CD14-positive monocyte (primary cell): ENCODE data around the gene MTX1. TPM values are rescaled to one million over a fixed set of nuclear protein-coding genes. Genes with fewer than 3 reads are reported as not detected.
"Not testable (repeated sequence)": the region's sequence is repeated elsewhere in the genome, so short reads cannot be mapped to it uniquely, and the experiment has no call there.

ENCODE experiments used
- DNase-seq, 3 donors: peaks; one replicate each; pipeline ENCODE4 v3.0.0-alpha.2; 2011 to 2022
- H2AFZ ChIP-seq: 2 replicates; pipeline ENCODE4 v1.6.0; 2012; ENCODE audit warnings: mild to moderate bottlenecking, low read depth, low read length, inconsistent platforms; ENCODE audit not compliant: insufficient read depth, poor library complexity, severe bottlenecking
- H3K27ac ChIP-seq, 2 donors: 1 replicate in 1 of 2; 2 replicates in 1 of 2; pipeline ENCODE4 v1.5.1; 2012 to 2013; ENCODE audit warnings: low read length in 2 of 2, control low read depth in 1 of 2, inconsistent platforms in 1 of 2, low read depth in 1 of 2, mild to moderate bottlenecking in 1 of 2
- H3K27me3 ChIP-seq, 2 donors: one replicate each; pipeline versions ENCODE4 v1.6.0 to v1.6.1; 2011 to 2013; ENCODE audit warnings: low read length in 2 of 2; ENCODE audit not compliant: control insufficient read depth in 2 of 2, insufficient read depth in 2 of 2
- H3K36me3 ChIP-seq, 2 donors: replicated peaks in 1 of 2; 1 replicate in 1 of 2; 2 replicates in 1 of 2; pipeline versions ENCODE4 v1.5.1 to v1.6.1; 2012 to 2013; ENCODE audit warnings: low read length in 2 of 2, control low read depth in 1 of 2, inconsistent platforms in 1 of 2, mild to moderate bottlenecking in 1 of 2; ENCODE audit not compliant: insufficient read depth in 2 of 2, control insufficient read depth in 1 of 2
- H3K4me1 ChIP-seq, 2 donors: 1 replicate in 1 of 2; 2 replicates in 1 of 2; pipeline versions ENCODE4 v1.5.1 to v1.6.1; 2012 to 2013; ENCODE audit warnings: low read length in 2 of 2, control low read depth in 1 of 2, inconsistent platforms in 1 of 2, mild to moderate bottlenecking in 1 of 2, moderate library complexity in 1 of 2; ENCODE audit not compliant: insufficient read depth in 2 of 2, control insufficient read depth in 1 of 2
- H3K4me2 ChIP-seq: replicated peaks from 2 replicates; pipeline ENCODE3; 2012; ENCODE audit warnings: low read length, moderate library complexity, mild to moderate bottlenecking; ENCODE audit not compliant: poor library complexity, severe bottlenecking; ENCODE audit errors: extremely low read depth
- H3K4me3 ChIP-seq, 3 experiments: fragments of 200-600 bp in 1 of 3; sonication (generic) in 1 of 3; replicated peaks in 1 of 3; 1 replicate in 2 of 3; 2 replicates in 1 of 3; pipeline ENCODE4 v1.5.1; 2011 to 2013; ENCODE audit warnings: low read length in 3 of 3, mild to moderate bottlenecking in 3 of 3, control low read depth in 2 of 3, low read depth in 2 of 3, inconsistent platforms in 1 of 3, moderate library complexity in 1 of 3
- H3K79me2 ChIP-seq: 2 replicates; pipeline ENCODE4 v1.6.0; 2012; ENCODE audit warnings: mild to moderate bottlenecking, control low read depth, inconsistent platforms, low read length, moderate library complexity; ENCODE audit not compliant: insufficient read depth
- H3K9ac ChIP-seq: 2 replicates; pipeline ENCODE4 v1.6.0; 2017; ENCODE audit warnings: low read length, mild to moderate bottlenecking; ENCODE audit not compliant: insufficient read depth, poor library complexity, severe bottlenecking
- H3K9me3 ChIP-seq, 2 donors: replicated peaks in 1 of 2; 1 replicate in 1 of 2; 2 replicates in 1 of 2; pipeline versions ENCODE4 v1.5.1 to v1.6.1; 2012 to 2013; ENCODE audit warnings: low read length in 2 of 2, control low read depth in 1 of 2; ENCODE audit not compliant: control insufficient read depth in 1 of 2, insufficient read depth in 1 of 2
- H4K20me1 ChIP-seq: 2 replicates; pipeline ENCODE4 v1.6.0; 2012; ENCODE audit warnings: mild to moderate bottlenecking, low read length, control low read depth, moderate library complexity; ENCODE audit not compliant: insufficient read depth
- H3K27ac Mint-ChIP-seq, 7 donors: one replicate each; pipeline ENCODE4 v1.8.0; 2020; ENCODE audit warnings: mild to moderate bottlenecking in 7 of 7, mixed read lengths in 7 of 7, moderate library complexity in 6 of 7, inconsistent platforms in 2 of 7
- H3K27me3 Mint-ChIP-seq, 3 donors: one replicate each; pipeline ENCODE4 v1.8.0; 2021 to 2022; ENCODE audit warnings: low read depth in 3 of 3, mild to moderate bottlenecking in 3 of 3, mixed read lengths in 3 of 3, moderate library complexity in 3 of 3, inconsistent platforms in 1 of 3
- H3K36me3 Mint-ChIP-seq, 2 donors: one replicate each; pipeline ENCODE4 v1.8.0; 2020; ENCODE audit warnings: mixed read lengths in 2 of 2, inconsistent platforms in 1 of 2, mild to moderate bottlenecking in 1 of 2
- H3K4me1 Mint-ChIP-seq: one replicate; pipeline ENCODE4 v1.8.0; 2020; ENCODE audit warnings: mild to moderate bottlenecking, mixed read lengths
- H3K4me3 Mint-ChIP-seq, 2 donors: one replicate each; pipeline ENCODE4 v1.8.0; 2020; ENCODE audit warnings: mild to moderate bottlenecking in 2 of 2, mixed read lengths in 2 of 2, moderate library complexity in 1 of 2
- H3K9me3 Mint-ChIP-seq, 7 donors: one replicate each; pipeline ENCODE4 v1.8.0; 2020 to 2022; ENCODE audit warnings: mixed read lengths in 7 of 7, mild to moderate bottlenecking in 6 of 7, moderate library complexity in 6 of 7, inconsistent platforms in 2 of 7
- WGBS: methylation state at CpG from one replicate; pipeline ENCODE4 v1.1.5; 2013; ENCODE audit warnings: missing lambda C conversion rate; ENCODE audit not compliant: insufficient coverage; 5-methylcytosine and 5-hydroxymethylcytosine counted together
- intact Hi-C, 2 donors: fragments of 100-400 bp; cut with micrococcal nuclease; formaldehyde crosslinking; loops; one replicate each; pipeline versions ENCODE4 v1.15.0 to v1.15.1; 2023
- polyA plus RNA-seq, 3 donors: library from polyadenylated mRNA; depleted of rRNA in 1 of 3; unstranded in 2 of 3; stranded (reverse) in 1 of 3; fragments of 300-500 nt in 2 of 3; fragments of >200 nt in 1 of 3; fragmentation: Illumina TruSeq in 2 of 3; gene quantifications; 1 replicate in 2 of 3; 2 replicates in 1 of 3; pipeline ENCODE4 v1.2.3, GENCODE V29; 2012 to 2021
- TF ChIP-seq, protein P1 (sequence below): fragments of 200-600 bp; IDR thresholded peaks from one replicate; pipeline ENCODE4 v1.8.0; 2022; ENCODE audit warnings: antibody characterized with exemption, mild to moderate bottlenecking

MTX1 gene
- polyA plus RNA-seq, 3 donors: 79.7 to 101 (median 86.0) TPM

DNA sequence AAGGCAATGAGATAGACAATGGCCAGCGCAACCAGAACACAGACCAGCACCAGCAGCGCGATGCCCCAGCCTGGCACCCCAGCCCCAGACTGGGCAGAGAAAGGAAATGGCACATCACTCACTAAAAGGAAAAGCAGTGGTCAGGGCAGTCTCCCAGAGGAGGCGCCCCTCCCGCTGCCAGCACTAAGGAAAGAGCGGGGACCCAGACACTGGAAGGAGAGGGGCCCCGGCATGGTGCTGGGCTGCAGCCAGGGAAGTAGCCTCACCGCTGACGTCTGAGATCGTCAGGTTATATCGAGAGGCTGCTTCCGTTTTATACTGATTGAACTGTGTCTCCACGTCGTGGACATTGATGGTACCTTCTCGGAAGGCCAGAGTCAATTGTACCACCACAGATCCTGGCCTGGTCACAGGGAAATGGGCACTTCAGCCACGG is 21.0 kb upstream of the MTX1 start:
- intact Hi-C loops: no loop called here
- Histone ChIP-seq H3K9me3 (no peaks in the 10 kb centered on the region), H3K36me3 (no peaks in the 10 kb centered on the region), H3K27ac (no peak overlapping the region), H3K9ac (no peak overlapping the region), H3K4me3 (no peak overlapping the region), H3K4me2 (no peak overlapping the region), H2AFZ (no peak overlapping the region), H3K27me3 (no peaks in the 10 kb centered on the region), H4K20me1 (no peaks in the 10 kb centered on the region), H3K4me1 (peaks cover 18 to 20% of the 10 kb centered on the region in 2 donors), H3K79me2 (no peaks in the 10 kb centered on the region)
- no peak for DNase-seq
- H3K27me3 Mint-ChIP-seq: peaks cover 4 to 16% (median 8%) of the 10 kb centered on the region in 3 donors
- H3K27ac Mint-ChIP-seq: no peak overlapping the region
- WGBS: 80% methylated on average over 14 of the region's 16 CpGs
- H3K9me3 Mint-ChIP-seq: peaks cover 0 to 2% (median 0%) of the 10 kb centered on the region in 7 donors
- H3K4me3 Mint-ChIP-seq: no peak overlapping the region
- peaks cover 0 to 3% of the 10 kb centered on the region in 2 donors for H3K36me3 Mint-ChIP-seq
- TF ChIP-seq, protein P1, sequence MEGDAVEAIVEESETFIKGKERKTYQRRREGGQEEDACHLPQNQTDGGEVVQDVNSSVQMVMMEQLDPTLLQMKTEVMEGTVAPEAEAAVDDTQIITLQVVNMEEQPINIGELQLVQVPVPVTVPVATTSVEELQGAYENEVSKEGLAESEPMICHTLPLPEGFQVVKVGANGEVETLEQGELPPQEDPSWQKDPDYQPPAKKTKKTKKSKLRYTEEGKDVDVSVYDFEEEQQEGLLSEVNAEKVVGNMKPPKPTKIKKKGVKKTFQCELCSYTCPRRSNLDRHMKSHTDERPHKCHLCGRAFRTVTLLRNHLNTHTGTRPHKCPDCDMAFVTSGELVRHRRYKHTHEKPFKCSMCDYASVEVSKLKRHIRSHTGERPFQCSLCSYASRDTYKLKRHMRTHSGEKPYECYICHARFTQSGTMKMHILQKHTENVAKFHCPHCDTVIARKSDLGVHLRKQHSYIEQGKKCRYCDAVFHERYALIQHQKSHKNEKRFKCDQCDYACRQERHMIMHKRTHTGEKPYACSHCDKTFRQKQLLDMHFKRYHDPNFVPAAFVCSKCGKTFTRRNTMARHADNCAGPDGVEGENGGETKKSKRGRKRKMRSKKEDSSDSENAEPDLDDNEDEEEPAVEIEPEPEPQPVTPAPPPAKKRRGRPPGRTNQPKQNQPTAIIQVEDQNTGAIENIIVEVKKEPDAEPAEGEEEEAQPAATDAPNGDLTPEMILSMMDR: no peak
- peaks cover 16% of the 10 kb centered on the region for H3K4me1 Mint-ChIP-seq

DNA sequence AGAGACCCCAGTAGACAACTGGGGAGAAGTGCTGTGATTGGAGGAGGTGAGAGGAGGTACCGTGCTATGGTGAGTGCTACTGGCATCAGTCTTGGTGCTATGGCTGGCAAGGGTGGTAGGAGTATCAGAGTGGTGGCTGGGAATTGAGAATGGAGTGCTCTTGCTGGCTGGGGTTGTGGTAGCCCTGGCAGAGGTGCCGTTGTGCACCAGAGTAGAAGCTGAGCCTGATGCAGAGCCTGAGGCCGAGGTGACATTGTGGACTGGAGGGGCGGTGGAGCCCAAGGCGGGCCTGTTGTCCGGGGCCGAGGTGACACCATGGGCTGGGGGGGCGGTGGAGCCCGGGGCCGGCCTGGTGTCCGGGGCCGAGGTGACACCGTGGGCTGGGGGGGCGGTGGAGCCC is 20.2 kb upstream of the MTX1 start:
- Mint-ChIP-seq H3K27ac (peak overlapping the region in 1 of 7 donors; percentile 56), H3K9me3 (peaks cover 0 to 2% (median 0%) of the 10 kb centered on the region in 7 donors), H3K4me3 (no peak overlapping the region), H3K27me3 (peaks cover 4 to 16% (median 8%) of the 10 kb centered on the region in 3 donors), H3K36me3 (peaks cover 0 to 3% of the 10 kb centered on the region in 2 donors), H3K4me1 (peaks cover 23% of the 10 kb centered on the region)
- H2AFZ ChIP-seq: no peak overlapping the region
- no peak overlapping the region for H3K27ac ChIP-seq
- no peaks in the 10 kb centered on the region for H3K36me3 ChIP-seq
- H3K27me3 ChIP-seq: no peaks in the 10 kb centered on the region
- no peaks in the 10 kb centered on the region for H4K20me1 ChIP-seq
- intact Hi-C loops: no loop called here
- H3K4me1 ChIP-seq: peaks cover 25 to 28% of the 10 kb centered on the region in 2 donors
- H3K9ac ChIP-seq: no peak overlapping the region
- no peak overlapping the region for H3K4me3 ChIP-seq
- no peak overlapping the region for H3K4me2 ChIP-seq
- 98% methylated on average over 7 of the region's 14 CpGs for WGBS
- DNase-seq: no peak
- H3K9me3 ChIP-seq: no peaks in the 10 kb centered on the region
- TF ChIP-seq, protein P1: no peak
- H3K79me2 ChIP-seq: no peaks in the 10 kb centered on the region

DNA sequence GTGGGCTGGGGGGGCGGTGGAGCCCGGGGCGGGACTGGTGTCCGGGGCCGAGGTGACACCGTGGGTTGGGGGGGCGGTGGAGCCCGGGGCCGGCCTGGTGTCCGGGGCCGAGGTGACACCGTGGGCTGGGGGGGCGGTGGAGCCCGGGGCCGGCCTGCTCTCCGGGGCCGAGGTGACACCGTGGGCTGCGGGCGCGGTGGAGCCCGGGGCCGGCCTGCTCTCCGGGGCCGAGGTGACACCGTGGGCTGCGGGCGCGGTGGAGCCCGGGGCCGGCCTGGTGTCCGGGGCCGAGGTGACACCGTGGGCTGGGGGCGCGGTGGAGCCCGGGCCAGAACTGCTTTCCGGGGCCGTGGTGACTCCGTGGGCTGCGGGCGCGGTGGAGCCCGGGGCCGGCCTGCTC is 18.6 kb upstream of the MTX1 start:
- H3K4me3 ChIP-seq, H3K36me3 Mint-ChIP-seq, H2AFZ ChIP-seq, DNase-seq, H3K9ac ChIP-seq, H3K9me3 Mint-ChIP-seq, H3K4me2 ChIP-seq, H3K27ac Mint-ChIP-seq, H3K9me3 ChIP-seq, H4K20me1 ChIP-seq, H3K36me3 ChIP-seq, H3K79me2 ChIP-seq, intact Hi-C loops, H3K27me3 ChIP-seq, H3K4me3 Mint-ChIP-seq, H3K27ac ChIP-seq: not testable (repeated sequence)
- H3K27me3 Mint-ChIP-seq: peaks cover 19 to 29% (median 19%) of the 10 kb centered on the region in 3 donors
- H3K4me1 Mint-ChIP-seq: peaks cover 33% of the 10 kb centered on the region
- WGBS: 98% methylated on average over 16 of the region's 45 CpGs
- peaks cover 37 to 40% of the 10 kb centered on the region in 2 donors for H3K4me1 ChIP-seq
